ENCODE measurements around the gene TMEM218. TPM values are rescaled to one million over a fixed set of nuclear protein-coding genes. Genes with fewer than 3 reads are reported as not detected.

TMEM218 gene
- total and polyA plus RNA-seq, 2 donors (not counting 3 experiments of a cell fraction or from before 2014, with no cell fraction given): 23.8 to 45.1 TPM

GRCh38 chr11:125136001-125136400 lies 24.6 kb upstream of the TMEM218 start:
- H3K4me1 ChIP-seq (ENCODE audit: control insufficient read depth, extremely low read depth, insufficient read depth, low read length): no peaks in the 10 kb centered on the region
- H3K9ac ChIP-seq (replicated peaks; ENCODE audit: extremely low read depth, insufficient read depth, low read length): no peak overlapping the region
- FAIRE-seq (no peak), DNase-seq (ENCODE audit: low read depth, low spot score) (no peak)
- BruUV-seq (replicated peaks): no TSS peak
- H4K20me1 ChIP-seq (replicated peaks; ENCODE audit: control insufficient read depth, extremely low read depth, insufficient read depth, low read length): no peaks in the 10 kb centered on the region
- TF ChIP-seq FOS (IDR thresholded peaks at IDR 0.05; ENCODE audit: borderline replicate concordance, insufficient read depth, low read length) (no peak), CTCF (IDR thresholded peaks at IDR 0.05; ENCODE audit: extremely low read depth in 1 of 2, insufficient read depth in 1 of 2, low read depth in 1 of 2, low read length in 2 of 2) (no peak), MYC (IDR thresholded peaks at IDR 0.05; ENCODE audit: low read depth, low read length) (no peak), JUN (IDR thresholded peaks at IDR 0.05; ENCODE audit: borderline replicate concordance, insufficient read depth, insufficient read length, low read depth) (no peak)
- H3K36me3 ChIP-seq (ENCODE audit: control insufficient read depth in 2 of 2, extremely low read depth in 1 of 2, insufficient read depth in 2 of 2, low read length in 2 of 2): no peaks in the 10 kb centered on the region
- H3K4me3 ChIP-seq (replicated peaks in 1 of 3; ENCODE audit: insufficient read depth in 1 of 3, low read depth in 1 of 3, low read length in 3 of 3): no peak overlapping the region
- dilution Hi-C loops (cut with MboI; ENCODE audit: extremely low pct_ligation_motif_present, low sequenced_read_pairs): no loop called here
- ChIA-PET CTCF (interaction anchor here (1.1 kb wide), 1 partner anchor 12 kb away, joined by 3 read pairs; no protein-coding TSS in a partner anchor), POLR2A (no interaction called here)
- peaks cover 5 to 10% of the 10 kb centered on the region in 2 experiments for H3K27me3 ChIP-seq (ENCODE audit: control insufficient read depth in 2 of 2, insufficient read depth in 2 of 2, low read length in 2 of 2)
- intact Hi-C loops (cut with micrococcal nuclease): no loop called here
- no peak overlapping the region for H3K27ac ChIP-seq (ENCODE audit: insufficient read depth, low read depth, low read length)
- no peaks in the 10 kb centered on the region for H3K79me2 ChIP-seq (ENCODE audit: control insufficient read depth, insufficient read depth, low read length)
- no peaks in the 10 kb centered on the region for H3K9me1 ChIP-seq (replicated peaks; ENCODE audit: control insufficient read depth, extremely low read depth, insufficient read depth, low read length)
- H3K4me2 ChIP-seq (ENCODE audit: insufficient read depth, low read length): no peak overlapping the region
- H2AFZ ChIP-seq (ENCODE audit: low read depth, low read length): no peak overlapping the region
- H3K9me3 ChIP-seq (replicated peaks; ENCODE audit: control insufficient read depth, insufficient read depth, low read length): no peaks in the 10 kb centered on the region

GRCh38 chr11:125132596-125132995 lies 21.2 kb upstream of the TMEM218 start:
- Histone ChIP-seq H3K4me1 (ENCODE audit: control insufficient read depth, extremely low read depth, insufficient read depth, low read length) (no peaks in the 10 kb centered on the region), H3K27ac (ENCODE audit: insufficient read depth, low read depth, low read length) (no peak overlapping the region), H3K9me1 (replicated peaks; ENCODE audit: control insufficient read depth, extremely low read depth, insufficient read depth, low read length) (no peaks in the 10 kb centered on the region), H3K4me3 (replicated peaks in 1 of 3; ENCODE audit: insufficient read depth in 1 of 3, low read depth in 1 of 3, low read length in 3 of 3) (no peak overlapping the region), H3K27me3 (ENCODE audit: control insufficient read depth in 2 of 2, insufficient read depth in 2 of 2, low read length in 2 of 2) (peaks cover 10 to 19% of the 10 kb centered on the region in 2 experiments), H3K79me2 (ENCODE audit: control insufficient read depth, insufficient read depth, low read length) (no peaks in the 10 kb centered on the region), H3K36me3 (ENCODE audit: control insufficient read depth in 2 of 2, extremely low read depth in 1 of 2, insufficient read depth in 2 of 2, low read length in 2 of 2) (no peaks in the 10 kb centered on the region), H4K20me1 (replicated peaks; ENCODE audit: control insufficient read depth, extremely low read depth, insufficient read depth, low read length) (no peaks in the 10 kb centered on the region), H3K9ac (replicated peaks; ENCODE audit: extremely low read depth, insufficient read depth, low read length) (no peak overlapping the region), H2AFZ (ENCODE audit: low read depth, low read length) (no peak overlapping the region), H3K4me2 (ENCODE audit: insufficient read depth, low read length) (no peak overlapping the region), H3K9me3 (replicated peaks; ENCODE audit: control insufficient read depth, insufficient read depth, low read length) (no peaks in the 10 kb centered on the region)
- dilution Hi-C loops (cut with MboI; ENCODE audit: extremely low pct_ligation_motif_present, low sequenced_read_pairs) (no loop called here), intact Hi-C loops (cut with micrococcal nuclease) (no loop called here)
- FAIRE-seq (no peak), DNase-seq (ENCODE audit: low read depth, low spot score) (no peak)
- TF ChIP-seq GATA2 (IDR thresholded peaks at IDR 0.05; ENCODE audit: insufficient read depth, insufficient read length, low read depth, low read length) (no peak), EZH2 (IDR thresholded peaks at IDR 0.05; ENCODE audit: borderline replicate concordance, low read depth, low read length, severe bottlenecking) (no peak), FOS (IDR thresholded peaks at IDR 0.05; ENCODE audit: borderline replicate concordance, insufficient read depth, low read length) (no peak), POLR2AphosphoS5 (IDR thresholded peaks at IDR 0.05; ENCODE audit: insufficient read depth, low read depth, low read length) (no peak), POLR2A (IDR thresholded peaks at IDR 0.05; ENCODE audit: low read depth, low read length) (no peak), MYC (IDR thresholded peaks at IDR 0.05; ENCODE audit: low read depth, low read length) (no peak), CTCF (IDR thresholded peaks at IDR 0.05; ENCODE audit: extremely low read depth in 1 of 2, insufficient read depth in 1 of 2, low read depth in 1 of 2, low read length in 2 of 2) (no peak), MAX (IDR thresholded peaks at IDR 0.05; ENCODE audit: insufficient read depth, insufficient read length) (no peak), JUN (IDR thresholded peaks at IDR 0.05; ENCODE audit: borderline replicate concordance, insufficient read depth, insufficient read length, low read depth) (no peak)
- BruUV-seq (replicated peaks): no TSS peak
- POLR2A ChIA-PET: no interaction called here
- CTCF ChIA-PET: interaction anchor here (1.3 to 1.8 kb wide), 3 partner anchors 8 to 10 kb away, joined by 5 to 9 read pairs (median 7); no protein-coding TSS in a partner anchor
